ENCODE measurements around the gene SCLT1.

The SCLT1 gene

GRCh38 chr4:128858879-128859671, 234.3 kb downstream of the SCLT1 start:
- Histone ChIP-seq H3K27me3 (ENCODE audit: control insufficient read depth, insufficient read depth, low read length) (no peaks in the 10 kb centered on the region), H3K36me3 (ENCODE audit: control insufficient read depth, insufficient read depth, low read length) (peaks cover 98% of the 10 kb centered on the region), H3K4me3 (ENCODE audit: low read depth, low read length) (no peak overlapping the region), H3K9ac (ENCODE audit: low read length) (no peak overlapping the region), H3K9me3 (ENCODE audit: control insufficient read depth, insufficient read depth, low read depth, low read length) (no peaks in the 10 kb centered on the region), H3K4me1 (ENCODE audit: control insufficient read depth, insufficient read depth, low read length) (peaks cover 21% of the 10 kb centered on the region), H3K27ac (ENCODE audit: low read depth, low read length) (no peak overlapping the region)

GRCh38 chr4:128856246-128856645, 237.1 kb downstream of the SCLT1 start:
- H3K27me3 ChIP-seq (ENCODE audit: control insufficient read depth, insufficient read depth, low read length): no peaks in the 10 kb centered on the region
- H3K27ac ChIP-seq (ENCODE audit: low read depth, low read length): no peak overlapping the region
- peaks cover 7% of the 10 kb centered on the region; the same call in 1 of the 2 replicates for H3K4me1 ChIP-seq (ENCODE audit: control insufficient read depth, insufficient read depth, low read length)
- peaks cover 98% of the 10 kb centered on the region for H3K36me3 ChIP-seq (ENCODE audit: control insufficient read depth, insufficient read depth, low read length)
- H3K9me3 ChIP-seq (ENCODE audit: control insufficient read depth, insufficient read depth, low read depth, low read length): no peaks in the 10 kb centered on the region
- no peak overlapping the region for H3K9ac ChIP-seq (ENCODE audit: low read length)
- H3K4me3 ChIP-seq (ENCODE audit: low read depth, low read length): no peak overlapping the region

GRCh38 chr4:128855621-128856020, 237.7 kb downstream of the SCLT1 start:
- no peak overlapping the region for H3K4me3 ChIP-seq (ENCODE audit: low read depth, low read length)
- no peak overlapping the region for H3K9ac ChIP-seq (ENCODE audit: low read length)
- H3K9me3 ChIP-seq (ENCODE audit: control insufficient read depth, insufficient read depth, low read depth, low read length): no peaks in the 10 kb centered on the region
- H3K27ac ChIP-seq (ENCODE audit: low read depth, low read length): no peak overlapping the region
- peaks cover 98% of the 10 kb centered on the region for H3K36me3 ChIP-seq (ENCODE audit: control insufficient read depth, insufficient read depth, low read length)
- no peaks in the 10 kb centered on the region for H3K27me3 ChIP-seq (ENCODE audit: control insufficient read depth, insufficient read depth, low read length)
- H3K4me1 ChIP-seq (ENCODE audit: control insufficient read depth, insufficient read depth, low read length): peaks cover 7% of the 10 kb centered on the region; the same call in 1 of the 2 replicates

- no peaks in the 10 kb centered on the region; the same call in 1 of the 2 replicates for H3K4me1 ChIP-seq (ENCODE audit: control insufficient read depth, insufficient read depth, low read length)
- H3K36me3 ChIP-seq (ENCODE audit: control insufficient read depth, insufficient read depth, low read length): peaks cover 98% of the 10 kb centered on the region
- H3K9me3 ChIP-seq (ENCODE audit: control insufficient read depth, insufficient read depth, low read depth, low read length): no peaks in the 10 kb centered on the region
- H3K4me3 ChIP-seq (ENCODE audit: low read depth, low read length): no peak overlapping the region
- peak overlapping the region; percentile 31; the same call in 1 of the 2 replicates for H3K27ac ChIP-seq (ENCODE audit: low read depth, low read length)
- no peak overlapping the region for H3K9ac ChIP-seq (ENCODE audit: low read length)
- H3K27me3 ChIP-seq (ENCODE audit: control insufficient read depth, insufficient read depth, low read length): no peaks in the 10 kb centered on the region
These were observed 238.9 kb downstream of the SCLT1 start for GRCh38 chr4:128854433-128854832.

- Histone ChIP-seq H3K9ac (ENCODE audit: low read length) (no peak overlapping the region), H3K36me3 (ENCODE audit: control insufficient read depth, insufficient read depth, low read length) (peaks cover 98% of the 10 kb centered on the region), H3K4me3 (ENCODE audit: low read depth, low read length) (no peak overlapping the region), H3K27me3 (ENCODE audit: control insufficient read depth, insufficient read depth, low read length) (no peaks in the 10 kb centered on the region), H3K9me3 (ENCODE audit: control insufficient read depth, insufficient read depth, low read depth, low read length) (no peaks in the 10 kb centered on the region), H3K4me1 (ENCODE audit: control insufficient read depth, insufficient read depth, low read length) (no peaks in the 10 kb centered on the region; the same call in 1 of the 2 replicates), H3K27ac (ENCODE audit: low read depth, low read length) (peak overlapping the region; percentile 31; the same call in 1 of the 2 replicates)
These were observed 239.6 kb downstream of the SCLT1 start for GRCh38 chr4:128853741-128854140.

GRCh38 chr4:128850252-128850651, 243.1 kb downstream of the SCLT1 start:
- Histone ChIP-seq H3K4me3 (ENCODE audit: low read depth, low read length) (no peak overlapping the region), H3K4me1 (ENCODE audit: control insufficient read depth, insufficient read depth, low read length) (no peaks in the 10 kb centered on the region; the same call in 1 of the 2 replicates), H3K27me3 (ENCODE audit: control insufficient read depth, insufficient read depth, low read length) (no peaks in the 10 kb centered on the region), H3K9ac (ENCODE audit: low read length) (no peak overlapping the region), H3K27ac (ENCODE audit: low read depth, low read length) (no peak overlapping the region), H3K36me3 (ENCODE audit: control insufficient read depth, insufficient read depth, low read length) (peaks cover 99% of the 10 kb centered on the region), H3K9me3 (ENCODE audit: control insufficient read depth, insufficient read depth, low read depth, low read length) (no peaks in the 10 kb centered on the region)

GRCh38 chr4:128848461-128848860, 244.9 kb downstream of the SCLT1 start:
- H3K9ac ChIP-seq (ENCODE audit: low read length): no peak overlapping the region
- H3K27me3 ChIP-seq (ENCODE audit: control insufficient read depth, insufficient read depth, low read length): no peaks in the 10 kb centered on the region
- H3K27ac ChIP-seq (ENCODE audit: low read depth, low read length): no peak overlapping the region
- H3K36me3 ChIP-seq (ENCODE audit: control insufficient read depth, insufficient read depth, low read length): peaks cover 99% of the 10 kb centered on the region
- H3K4me1 ChIP-seq (ENCODE audit: control insufficient read depth, insufficient read depth, low read length): no peaks in the 10 kb centered on the region; the same call in 1 of the 2 replicates
- H3K9me3 ChIP-seq (ENCODE audit: control insufficient read depth, insufficient read depth, low read depth, low read length): no peaks in the 10 kb centered on the region
- no peak overlapping the region for H3K4me3 ChIP-seq (ENCODE audit: low read depth, low read length)

- H3K9me3 ChIP-seq (ENCODE audit: control insufficient read depth, insufficient read depth, low read depth, low read length): no peaks in the 10 kb centered on the region
- no peak overlapping the region for H3K27ac ChIP-seq (ENCODE audit: low read depth, low read length)
- H3K9ac ChIP-seq (ENCODE audit: low read length): no peak overlapping the region
- no peaks in the 10 kb centered on the region; the same call in 1 of the 2 replicates for H3K4me1 ChIP-seq (ENCODE audit: control insufficient read depth, insufficient read depth, low read length)
- no peak overlapping the region for H3K4me3 ChIP-seq (ENCODE audit: low read depth, low read length)
- peaks cover 99% of the 10 kb centered on the region for H3K36me3 ChIP-seq (ENCODE audit: control insufficient read depth, insufficient read depth, low read length)
- H3K27me3 ChIP-seq (ENCODE audit: control insufficient read depth, insufficient read depth, low read length): no peaks in the 10 kb centered on the region
These were observed 246.1 kb downstream of the SCLT1 start for GRCh38 chr4:128847082-128847724.

- Histone ChIP-seq H3K4me3 (ENCODE audit: low read depth, low read length) (no peak overlapping the region), H3K27ac (ENCODE audit: low read depth, low read length) (no peak overlapping the region), H3K4me1 (ENCODE audit: control insufficient read depth, insufficient read depth, low read length) (peaks cover 7% of the 10 kb centered on the region), H3K9me3 (ENCODE audit: control insufficient read depth, insufficient read depth, low read depth, low read length) (no peaks in the 10 kb centered on the region), H3K36me3 (ENCODE audit: control insufficient read depth, insufficient read depth, low read length) (peaks cover 99% of the 10 kb centered on the region), H3K27me3 (ENCODE audit: control insufficient read depth, insufficient read depth, low read length) (no peaks in the 10 kb centered on the region), H3K9ac (ENCODE audit: low read length) (no peak overlapping the region)
These were observed 247.3 kb downstream of the SCLT1 start for GRCh38 chr4:128846063-128846462.

- H3K9me3 ChIP-seq (ENCODE audit: control insufficient read depth, insufficient read depth, low read depth, low read length): no peaks in the 10 kb centered on the region
- H3K9ac ChIP-seq (ENCODE audit: low read length): no peak overlapping the region
- H3K27me3 ChIP-seq (ENCODE audit: control insufficient read depth, insufficient read depth, low read length): no peaks in the 10 kb centered on the region
- H3K36me3 ChIP-seq (ENCODE audit: control insufficient read depth, insufficient read depth, low read length): peaks cover 99% of the 10 kb centered on the region
- no peak overlapping the region for H3K27ac ChIP-seq (ENCODE audit: low read depth, low read length)
- peaks cover 16% of the 10 kb centered on the region for H3K4me1 ChIP-seq (ENCODE audit: control insufficient read depth, insufficient read depth, low read length)
- H3K4me3 ChIP-seq (ENCODE audit: low read depth, low read length): no peak overlapping the region
These were observed 248.4 kb downstream of the SCLT1 start for GRCh38 chr4:128844931-128845330.

- Histone ChIP-seq H3K27me3 (ENCODE audit: control insufficient read depth, insufficient read depth, low read length) (no peaks in the 10 kb centered on the region), H3K9ac (ENCODE audit: low read length) (no peak overlapping the region), H3K4me3 (ENCODE audit: low read depth, low read length) (no peak overlapping the region), H3K4me1 (ENCODE audit: control insufficient read depth, insufficient read depth, low read length) (peaks cover 33% of the 10 kb centered on the region), H3K9me3 (ENCODE audit: control insufficient read depth, insufficient read depth, low read depth, low read length) (no peaks in the 10 kb centered on the region), H3K27ac (ENCODE audit: low read depth, low read length) (no peak overlapping the region), H3K36me3 (ENCODE audit: control insufficient read depth, insufficient read depth, low read length) (peaks cover 90% of the 10 kb centered on the region)
These were observed 251.9 kb downstream of the SCLT1 start for GRCh38 chr4:128841402-128841801.

Data from HUES6 (cell line).